ENCODE results near the gene ZNF526. TPM values are rescaled to one million over a fixed set of nuclear protein-coding genes. Genes with fewer than 3 reads are reported as not detected.

The ZNF526 gene
- polyA plus RNA-seq, 6 donors from 2014 or later = 4.0 to 8.6 (median 5.1) TPM; not detected in 1

DNA sequence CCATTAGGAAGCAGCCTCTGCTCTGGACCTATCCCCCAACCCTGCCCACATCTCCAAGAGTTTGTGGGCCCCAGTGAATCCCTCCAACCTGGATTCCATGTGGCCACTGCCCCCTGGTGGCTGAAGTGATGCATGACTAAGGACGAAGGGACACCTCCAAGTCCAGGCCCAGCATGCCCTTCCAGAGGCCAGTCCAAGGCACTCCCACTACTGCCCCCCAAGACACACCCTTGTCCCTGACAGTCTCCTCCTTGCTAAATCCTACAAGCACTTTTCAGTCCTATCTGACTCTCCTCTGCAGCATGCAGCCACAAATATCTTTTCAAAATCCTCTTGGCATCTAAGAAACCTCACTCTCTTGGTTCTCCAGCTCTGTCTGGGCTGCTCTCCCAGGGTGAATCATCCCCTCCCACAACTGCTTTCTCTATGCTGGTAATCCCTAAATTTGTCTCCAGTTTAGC is 35.7 kb upstream of the ZNF526 start:
- Mint-ChIP-seq H3K4me3 (peak overlapping the region in 2 of 8 donors; percentile 3 to 34), H3K27ac (peak overlapping the region in 3 of 6 donors; percentile 32 to 78 (median 37)), H3K27me3 (peaks cover 0 to 6% (median 5%) of the 10 kb centered on the region in 3 donors), H3K4me1 (peaks cover 37 to 51% (median 40%) of the 10 kb centered on the region in 3 donors), H3K9me3 (no peaks in the 10 kb centered on the region), H3K36me3 (no peaks in the 10 kb centered on the region)
- peak; percentile 48 for DNase-seq
- peak; percentile 32 to 51 for ATAC-seq (ENCODE audit: low read depth in 2 of 2)

DNA sequence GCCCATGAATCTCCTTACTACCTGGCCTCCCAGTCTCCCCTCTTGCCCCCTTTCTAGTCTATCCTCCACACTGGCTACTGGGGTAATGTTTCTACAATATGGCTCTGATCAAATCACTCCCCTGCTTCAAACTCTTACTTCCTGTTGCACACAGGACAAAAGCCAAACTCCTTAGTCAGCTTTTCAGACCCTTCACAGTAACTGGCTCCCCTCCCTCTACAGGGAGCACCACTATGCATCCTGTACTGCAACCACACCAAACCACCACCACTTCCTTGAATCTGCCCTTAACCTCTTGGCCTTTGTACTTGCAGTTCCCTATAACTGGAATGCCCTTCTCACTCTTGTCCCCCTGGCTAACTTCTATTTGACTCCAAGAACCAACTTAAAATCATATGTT is 34.8 kb upstream of the ZNF526 start:
- no peak for DNase-seq
- H3K27me3 Mint-ChIP-seq = no peaks in the 10 kb centered on the region
- peak overlapping the region in 5 of 8 donors; percentile 0 to 66 (median 4) for H3K4me3 Mint-ChIP-seq
- H3K9me3 Mint-ChIP-seq = no peaks in the 10 kb centered on the region
- no peaks in the 10 kb centered on the region for H3K36me3 Mint-ChIP-seq
- peaks cover 40 to 54% (median 42%) of the 10 kb centered on the region in 3 donors for H3K4me1 Mint-ChIP-seq
- H3K27ac Mint-ChIP-seq = peak overlapping the region in 3 of 6 donors; percentile 4 to 58 (median 32)
- ATAC-seq (ENCODE audit: low read depth in 2 of 2) = peak in 1 of 2 donors; percentile 37

DNA sequence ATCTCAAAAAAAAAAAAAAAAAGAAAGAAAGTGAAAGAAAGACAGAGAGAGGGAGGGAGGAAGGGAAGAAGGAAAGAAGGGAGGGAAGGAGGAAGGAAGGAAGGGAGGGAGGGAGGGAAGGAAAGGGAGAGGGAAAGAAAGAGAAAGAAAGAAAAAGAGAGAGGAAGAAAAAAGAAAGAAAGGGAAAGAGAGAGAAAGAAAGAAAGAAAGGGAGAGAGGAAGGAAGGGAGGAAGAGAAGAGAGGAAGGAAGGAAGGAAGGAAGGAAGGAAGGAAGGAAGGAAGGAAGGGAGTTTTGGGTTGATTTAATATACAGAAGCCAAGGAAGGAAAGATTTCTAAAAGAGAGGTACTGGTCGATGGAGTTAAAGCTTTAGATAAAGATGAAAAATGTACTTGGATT is 31.4 kb upstream of the ZNF526 start:
- H3K27me3 Mint-ChIP-seq = no peaks in the 10 kb centered on the region
- H3K27ac Mint-ChIP-seq = peak overlapping the region in 1 of 6 donors; percentile 25
- H3K36me3 Mint-ChIP-seq = no peaks in the 10 kb centered on the region
- peaks cover 23 to 37% (median 32%) of the 10 kb centered on the region in 3 donors for H3K4me1 Mint-ChIP-seq
- DNase-seq = no peak
- H3K4me3 Mint-ChIP-seq = no peak overlapping the region
- H3K9me3 Mint-ChIP-seq = peaks cover 0 to 3% (median 0%) of the 10 kb centered on the region in 7 donors
- ATAC-seq (ENCODE audit: low read depth in 2 of 2) = no peak

DNA sequence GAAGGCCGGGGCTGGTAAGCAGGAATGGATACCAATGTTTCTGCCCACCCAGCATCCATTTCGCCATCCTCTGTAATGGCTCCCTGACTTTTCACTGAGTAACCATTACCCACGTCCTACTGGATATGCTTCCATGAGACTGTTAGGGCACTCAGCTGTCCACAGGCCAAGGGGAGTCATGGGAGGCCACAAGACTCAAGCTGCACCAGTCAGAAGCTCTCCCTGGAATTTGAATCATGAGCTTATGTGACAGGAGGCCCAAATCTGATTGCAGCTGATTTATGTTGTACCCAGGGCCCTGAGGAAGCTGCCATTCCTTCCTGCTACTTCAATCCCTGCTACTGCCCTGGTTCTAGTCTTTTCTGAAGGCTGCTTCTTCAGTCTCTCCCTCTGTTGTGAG is 31.0 kb upstream of the ZNF526 start:
- H3K9me3 Mint-ChIP-seq = peaks cover 0 to 3% (median 0%) of the 10 kb centered on the region in 7 donors
- H3K4me3 Mint-ChIP-seq = no peak overlapping the region
- DNase-seq (no peak), ATAC-seq (ENCODE audit: low read depth in 2 of 2) (no peak)
- no peaks in the 10 kb centered on the region for H3K36me3 Mint-ChIP-seq
- no peaks in the 10 kb centered on the region for H3K27me3 Mint-ChIP-seq
- H3K4me1 Mint-ChIP-seq = peaks cover 26 to 41% (median 34%) of the 10 kb centered on the region in 3 donors
- H3K27ac Mint-ChIP-seq = peak overlapping the region in 2 of 6 donors; percentile 21 to 25

DNA sequence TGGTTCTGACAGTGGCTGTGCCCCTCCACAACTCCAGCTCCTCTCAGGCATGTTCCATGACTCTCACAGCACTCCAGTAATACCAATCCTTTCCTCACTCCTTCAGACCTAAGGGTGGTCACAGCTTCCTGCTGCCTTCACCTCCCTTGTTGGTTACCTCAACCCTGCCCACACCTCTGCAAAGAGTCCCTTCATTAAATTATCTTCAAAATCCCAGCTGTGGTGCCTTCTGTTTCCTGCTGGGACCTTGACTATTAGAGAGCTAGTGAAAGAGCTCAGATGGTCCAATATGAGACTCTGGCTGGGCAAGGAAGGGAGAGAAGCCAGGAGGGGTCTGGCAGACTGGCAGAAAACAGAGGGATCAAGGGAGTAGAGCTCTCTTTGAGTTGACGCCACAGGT is 28.8 kb upstream of the ZNF526 start:
- Mint-ChIP-seq H3K4me3 (no peak overlapping the region), H3K36me3 (no peaks in the 10 kb centered on the region), H3K27ac (no peak overlapping the region), H3K27me3 (no peaks in the 10 kb centered on the region), H3K9me3 (peaks cover 0 to 3% (median 0%) of the 10 kb centered on the region in 7 donors), H3K4me1 (peaks cover 17 to 31% (median 30%) of the 10 kb centered on the region in 3 donors)
- DNase-seq = no peak
- ATAC-seq (ENCODE audit: low read depth in 2 of 2) = no peak

- Mint-ChIP-seq H3K36me3 (no peaks in the 10 kb centered on the region), H3K9me3 (peaks cover 0 to 3% (median 0%) of the 10 kb centered on the region in 7 donors), H3K4me1 (peaks cover 22 to 36% (median 36%) of the 10 kb centered on the region in 3 donors), H3K4me3 (no peak overlapping the region), H3K27ac (no peak overlapping the region), H3K27me3 (no peaks in the 10 kb centered on the region)
- no peak for DNase-seq
- ATAC-seq (ENCODE audit: low read depth in 2 of 2) = no peak
Measured at GRCh38 chr19:42191855-42192254, 28.3 kb upstream of the ZNF526 start.

- Mint-ChIP-seq H3K9me3 (peaks cover 0 to 3% (median 0%) of the 10 kb centered on the region in 7 donors), H3K36me3 (no peaks in the 10 kb centered on the region), H3K27me3 (no peaks in the 10 kb centered on the region), H3K27ac (no peak overlapping the region), H3K4me3 (no peak overlapping the region), H3K4me1 (peaks cover 30 to 50% (median 44%) of the 10 kb centered on the region in 3 donors)
- DNase-seq (no peak), ATAC-seq (ENCODE audit: low read depth in 2 of 2) (no peak)
Measured at GRCh38 chr19:42193294-42193693, 26.8 kb upstream of the ZNF526 start.

DNA sequence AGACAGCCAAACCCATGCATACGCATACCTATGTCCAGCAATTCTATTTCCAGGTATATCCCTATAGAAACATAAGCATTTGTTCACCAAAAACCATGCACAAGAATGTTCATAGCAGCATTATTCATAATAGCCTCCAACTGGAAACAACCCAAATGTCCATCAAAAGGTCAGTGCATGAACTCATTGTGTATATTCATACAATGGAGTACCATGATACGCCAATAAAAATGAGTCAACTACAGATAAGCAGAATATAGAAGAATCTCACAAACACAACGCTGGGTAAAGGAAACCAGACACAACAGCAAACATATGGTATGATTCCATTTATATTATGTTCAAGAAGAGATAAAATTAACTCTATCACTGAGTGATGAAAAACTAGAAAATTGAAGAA is 26.4 kb upstream of the ZNF526 start:
- ATAC-seq (ENCODE audit: low read depth in 2 of 2) = no peak
- Mint-ChIP-seq H3K4me3 (peak overlapping the region in 2 of 8 donors; percentile 10 to 54), H3K36me3 (no peaks in the 10 kb centered on the region)

GRCh38 chr19:42196011-42197001 is 23.8 kb upstream of the ZNF526 start:
- ATAC-seq (ENCODE audit: low read depth in 2 of 2) (no peak), DNase-seq (no peak)
- peak overlapping the region in 5 of 6 donors; percentile 47 to 90 (median 76) for H3K27ac Mint-ChIP-seq
- no peaks in the 10 kb centered on the region for H3K36me3 Mint-ChIP-seq
- no peaks in the 10 kb centered on the region for H3K27me3 Mint-ChIP-seq
- H3K4me1 Mint-ChIP-seq = peaks cover 54 to 66% (median 57%) of the 10 kb centered on the region in 3 donors
- peak overlapping the region in 5 of 8 donors; percentile 2 to 57 (median 20) for H3K4me3 Mint-ChIP-seq
- peaks cover 0 to 3% (median 0%) of the 10 kb centered on the region in 7 donors for H3K9me3 Mint-ChIP-seq

More for the DNA sequence above, 26.4 kb upstream of the ZNF526 start:
- Mint-ChIP-seq H3K27ac (peak overlapping the region in 3 of 6 donors; percentile 9 to 52 (median 31)), H3K4me1 (peaks cover 31 to 50% (median 45%) of the 10 kb centered on the region in 3 donors), H3K27me3 (no peaks in the 10 kb centered on the region), H3K9me3 (peaks cover 0 to 3% (median 0%) of the 10 kb centered on the region in 7 donors)
- DNase-seq = no peak

DNA sequence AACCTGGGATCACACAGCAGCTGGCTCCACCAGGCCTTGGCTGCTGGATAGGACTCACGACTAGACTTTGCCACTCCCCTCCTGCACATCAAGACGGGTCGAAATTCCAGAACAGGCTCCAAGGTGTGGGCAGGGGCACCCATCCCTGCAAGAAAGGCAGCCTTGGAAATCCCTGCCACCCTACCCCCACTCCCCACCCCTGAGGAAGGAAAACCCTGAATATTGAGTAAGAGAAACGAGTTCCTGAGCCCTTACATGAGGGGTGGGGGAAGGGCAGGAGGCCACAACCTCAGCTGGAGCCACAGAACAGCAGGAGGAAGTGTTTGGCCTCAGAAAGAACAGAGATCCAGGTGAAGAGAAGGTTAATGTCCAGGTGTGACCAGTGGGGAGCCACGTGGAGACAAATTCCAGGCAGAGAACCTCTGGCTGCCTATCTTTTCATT is 22.7 kb upstream of the ZNF526 start:
- H3K27me3 Mint-ChIP-seq = no peaks in the 10 kb centered on the region
- H3K9me3 Mint-ChIP-seq = peaks cover 0 to 3% (median 0%) of the 10 kb centered on the region in 7 donors
- no peaks in the 10 kb centered on the region for H3K36me3 Mint-ChIP-seq
- peak overlapping the region in 7 of 8 donors; percentile 9 to 74 (median 45) for H3K4me3 Mint-ChIP-seq
- H3K27ac Mint-ChIP-seq = peak overlapping the region in 5 of 6 donors; percentile 38 to 92 (median 83)
- DNase-seq (no peak), ATAC-seq (ENCODE audit: low read depth in 2 of 2) (no peak)
- H3K4me1 Mint-ChIP-seq = peaks cover 63 to 77% (median 65%) of the 10 kb centered on the region in 3 donors

GRCh38 chr19:42198676-42199439 is 21.3 kb upstream of the ZNF526 start:
- peak; percentile 36 to 44 for ATAC-seq (ENCODE audit: low read depth in 2 of 2)
- H3K27ac Mint-ChIP-seq = peak overlapping the region; percentile 61 to 99 (median 96)
- DNase-seq = peak; percentile 77
- no peaks in the 10 kb centered on the region for H3K9me3 Mint-ChIP-seq
- peak overlapping the region; percentile 61 to 92 (median 87) for H3K4me3 Mint-ChIP-seq
- peaks cover 9 to 12% of the 10 kb centered on the region in 2 donors for H3K36me3 Mint-ChIP-seq
- H3K27me3 Mint-ChIP-seq = no peaks in the 10 kb centered on the region
- peaks cover 75 to 90% (median 77%) of the 10 kb centered on the region in 3 donors for H3K4me1 Mint-ChIP-seq

GRCh38 chr19:42199440-42200115 is 20.5 kb upstream of the ZNF526 start:
- Mint-ChIP-seq H3K4me3 (peak overlapping the region; percentile 61 to 92 (median 87)), H3K27ac (peak overlapping the region; percentile 61 to 99 (median 96)), H3K9me3 (no peaks in the 10 kb centered on the region), H3K27me3 (no peaks in the 10 kb centered on the region), H3K4me1 (peaks cover 70 to 89% (median 76%) of the 10 kb centered on the region in 3 donors), H3K36me3 (peaks cover 9 to 16% of the 10 kb centered on the region in 2 donors)
- ATAC-seq (ENCODE audit: low read depth in 2 of 2) (peak; percentile 15), DNase-seq (peak; percentile 47)
